ENCODE results near the gene LY6G5B. TPM values are rescaled to one million over a fixed set of nuclear protein-coding genes. Genes with fewer than 3 reads are reported as not detected.
A peak's percentile ranks its signal among the peaks of the same experiment; 100 is the strongest.

The LY6G5B gene
- total and polyA plus RNA-seq, 12 donors: 0.48 to 13.4 (median 4.7) TPM

DNA sequence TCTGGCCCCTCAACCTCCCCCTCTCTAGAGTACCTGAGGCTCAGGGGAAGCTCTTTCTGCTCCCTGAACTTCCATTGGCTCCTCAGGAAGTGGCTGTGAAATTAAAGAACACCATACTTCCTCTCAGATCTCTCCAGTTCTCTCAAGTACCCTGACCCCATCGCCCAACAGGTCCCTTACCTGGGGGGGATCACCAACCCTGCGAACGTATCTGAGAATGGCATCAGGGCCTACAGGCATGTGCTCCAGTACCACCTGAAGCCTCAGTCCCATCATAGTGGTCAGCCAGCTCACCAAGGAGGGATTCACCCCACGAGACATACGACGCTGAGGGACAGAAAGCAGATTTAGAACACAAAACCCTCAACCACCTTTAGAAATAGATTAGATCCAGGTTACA, 29.2 kb upstream of the LY6G5B start:
- Histone ChIP-seq H3K27me3 (no peaks in the 10 kb centered on the region), H3K4me1 (replicated peaks in 1 of 2) (peaks cover 0 to 5% of the 10 kb centered on the region in 2 donors), H3K36me3 (replicated peaks in 1 of 2) (peaks cover 0 to 98% of the 10 kb centered on the region in 2 donors), H3K9me3 (replicated peaks in 1 of 3) (no peaks in the 10 kb centered on the region), H3K27ac (no peak overlapping the region), H3K4me3 (no peak overlapping the region)
- WGBS, 4 donors: 95 to 96% (median 95%) methylated on average over 6 of the region's 6 CpGs
- DNase-seq: no peak
- TF ChIP-seq POLR2A (IDR thresholded peaks at IDR 0.05) (no peak), CTCF (IDR thresholded peaks at IDR 0.05) (no peak)
- intact Hi-C loops (cut with DNase I): no loop called here

DNA sequence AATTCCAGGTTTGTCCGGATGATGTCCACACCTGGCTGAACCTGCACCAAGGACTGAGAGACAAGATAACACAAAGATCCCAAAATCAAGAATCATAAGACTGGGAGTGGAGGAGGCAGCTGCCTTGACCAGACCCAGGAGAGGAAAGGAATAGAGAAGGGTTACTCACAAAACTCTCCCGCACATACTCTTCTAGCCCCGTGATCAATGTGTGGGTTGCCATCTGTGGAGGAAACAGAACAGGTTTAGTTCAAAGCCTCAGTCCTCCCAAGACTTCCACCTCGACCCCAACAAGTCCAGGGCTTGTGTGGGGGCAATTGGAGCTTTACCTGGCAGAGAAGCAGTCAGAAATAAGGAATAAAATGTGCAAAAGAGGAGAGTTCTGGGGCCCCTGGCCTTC, 28.4 kb upstream of the LY6G5B start:
- 91 to 95% (median 92%) methylated on average over 4 of the region's 4 CpGs for WGBS, 4 donors
- Histone ChIP-seq H3K27ac (no peak overlapping the region), H3K9me3 (replicated peaks in 1 of 3) (no peaks in the 10 kb centered on the region), H3K36me3 (replicated peaks in 1 of 2) (peaks cover 0 to 98% of the 10 kb centered on the region in 2 donors), H3K4me3 (no peak overlapping the region), H3K27me3 (no peaks in the 10 kb centered on the region), H3K4me1 (replicated peaks in 1 of 2) (peaks cover 0 to 5% of the 10 kb centered on the region in 2 donors)
- intact Hi-C loops (cut with DNase I): no loop called here
- DNase-seq: no peak
- TF ChIP-seq POLR2A (IDR thresholded peaks at IDR 0.05) (no peak), CTCF (IDR thresholded peaks at IDR 0.05) (no peak)

DNA sequence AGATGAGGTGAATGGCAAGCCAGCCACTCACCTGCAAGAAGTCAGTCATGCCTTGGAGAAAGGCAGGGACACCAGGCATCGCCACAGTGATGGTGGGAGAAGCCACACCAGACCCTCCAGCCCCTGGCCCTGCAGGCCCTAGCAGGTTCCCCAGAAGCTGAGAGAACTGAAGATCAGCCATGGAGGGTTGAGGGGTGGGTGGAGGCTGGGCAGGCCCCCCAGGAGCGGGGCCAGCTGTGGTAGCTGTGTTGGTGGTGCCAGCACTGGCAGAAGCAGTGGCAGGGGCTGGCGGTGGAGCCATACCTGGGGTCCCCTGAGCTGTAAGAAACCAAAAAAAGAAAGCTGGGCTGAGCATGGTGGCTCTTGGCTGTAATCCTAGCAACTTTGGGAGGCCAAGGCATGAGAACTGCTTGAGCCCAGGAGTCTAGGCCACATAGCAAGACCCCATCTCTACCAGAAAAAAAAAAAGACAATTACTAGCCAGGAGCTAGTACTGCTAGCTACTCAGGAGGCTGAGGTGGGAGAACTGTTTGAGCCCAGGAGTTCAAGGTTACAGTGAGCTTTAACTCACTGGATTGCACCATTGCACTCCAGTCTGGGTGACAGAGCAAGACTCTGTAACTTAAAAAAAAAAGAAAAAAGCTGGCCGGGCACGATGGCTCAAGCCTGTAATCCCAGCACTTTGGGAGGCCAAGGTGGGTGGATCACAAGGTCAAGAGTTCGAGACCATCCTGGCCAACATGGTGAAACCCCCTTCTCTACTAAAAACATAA, 26.8 kb upstream of the LY6G5B start:
- H3K36me3 ChIP-seq (replicated peaks in 1 of 2): peaks cover 0 to 98% of the 10 kb centered on the region in 2 donors
- 61 to 76% (median 74%) methylated on average over 5 to 6 of the region's 6 CpGs for WGBS, 4 donors
- intact Hi-C loops (cut with DNase I): no loop called here
- H3K4me3 ChIP-seq: no peak overlapping the region
- H3K27ac ChIP-seq: peak overlapping the region in 3 of 5 donors; percentile 5 to 68 (median 7)
- DNase-seq: peak in 3 of 7 donors; percentile 49 to 69 (median 52)
- H3K4me1 ChIP-seq (replicated peaks in 1 of 2): peaks cover 0 to 5% of the 10 kb centered on the region in 2 donors
- H3K27me3 ChIP-seq: no peaks in the 10 kb centered on the region
- TF ChIP-seq POLR2A (IDR thresholded peaks at IDR 0.05) (no peak), CTCF (IDR thresholded peaks at IDR 0.05) (no peak)
- no peaks in the 10 kb centered on the region for H3K9me3 ChIP-seq (replicated peaks in 1 of 3)

GRCh38 chr6:31643818-31644454, 25.8 kb upstream of the LY6G5B start:
- WGBS, 4 donors: 86 to 91% (median 88%) methylated on average over 16 to 17 of the region's 17 CpGs
- no peaks in the 10 kb centered on the region for H3K27me3 ChIP-seq
- peaks cover 0 to 100% of the 10 kb centered on the region in 2 donors for H3K36me3 ChIP-seq (replicated peaks in 1 of 2)
- intact Hi-C loops (cut with DNase I): no loop called here
- H3K9me3 ChIP-seq (replicated peaks in 1 of 3): no peaks in the 10 kb centered on the region
- TF ChIP-seq CTCF (IDR thresholded peaks at IDR 0.05) (no peak), POLR2A (IDR thresholded peaks at IDR 0.05) (no peak)
- peaks cover 0 to 5% of the 10 kb centered on the region in 2 donors for H3K4me1 ChIP-seq (replicated peaks in 1 of 2)
- no peak overlapping the region for H3K4me3 ChIP-seq
- DNase-seq: no peak
- H3K27ac ChIP-seq: peak overlapping the region in 1 of 5 donors; percentile 46

Data from adrenal gland (tissue), 12 donors.